Measurements from ENCODE around the gene KCNH6. TPM values are rescaled to one million over a fixed set of nuclear protein-coding genes. Genes with fewer than 3 reads are reported as not detected.

The KCNH6 gene
- total and polyA plus RNA-seq, 4 donors = 0.09 TPM; not detected in 3

DNA sequence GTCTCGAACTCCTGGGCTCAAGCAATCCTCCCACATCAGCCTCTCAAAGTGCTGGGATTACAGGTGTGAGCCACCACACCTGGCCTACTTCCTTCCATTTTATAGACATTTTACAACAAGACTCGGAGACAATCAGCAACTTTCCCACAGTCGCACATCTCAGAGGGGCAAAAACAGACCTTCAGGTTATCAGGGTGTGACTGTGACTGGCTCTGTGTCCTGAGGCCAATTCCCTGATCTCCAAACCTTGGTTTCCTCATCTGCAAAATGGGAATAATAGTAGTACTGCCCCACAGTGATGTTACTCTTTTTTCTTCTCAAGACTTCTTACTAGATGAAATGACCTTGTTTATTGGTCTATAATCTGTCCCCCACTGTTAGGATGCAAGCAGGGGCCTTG lies 10.8 kb upstream of the KCNH6 start:
- Histone ChIP-seq H3K9ac (ENCODE audit: low read depth in 1 of 2, low read length in 2 of 2) (no peak overlapping the region), H3K27ac (ENCODE audit: low read depth in 1 of 2, low read length in 2 of 2) (no peak overlapping the region), H3K36me3 (ENCODE audit: control insufficient read depth in 4 of 4, insufficient read depth in 3 of 4, low read depth in 1 of 4, low read length in 3 of 4) (no peaks in the 10 kb centered on the region), H3K27me3 (ENCODE audit: control insufficient read depth in 4 of 4, insufficient read depth in 4 of 4, low read length in 3 of 4) (no peaks in the 10 kb centered on the region), H3K4me1 (ENCODE audit: control insufficient read depth in 4 of 4, insufficient read depth in 4 of 4, low read length in 3 of 4) (peaks cover 0 to 4% (median 0%) of the 10 kb centered on the region in 4 donors), H3K9me3 (ENCODE audit: control insufficient read depth in 4 of 4, low read length in 3 of 4) (no peaks in the 10 kb centered on the region), H3K4me3 (ENCODE audit: low read depth in 1 of 3, low read length in 3 of 3) (no peak overlapping the region)
- DNase-seq (ENCODE audit: low spot score) = no peak
- TF ChIP-seq, protein P1, sequence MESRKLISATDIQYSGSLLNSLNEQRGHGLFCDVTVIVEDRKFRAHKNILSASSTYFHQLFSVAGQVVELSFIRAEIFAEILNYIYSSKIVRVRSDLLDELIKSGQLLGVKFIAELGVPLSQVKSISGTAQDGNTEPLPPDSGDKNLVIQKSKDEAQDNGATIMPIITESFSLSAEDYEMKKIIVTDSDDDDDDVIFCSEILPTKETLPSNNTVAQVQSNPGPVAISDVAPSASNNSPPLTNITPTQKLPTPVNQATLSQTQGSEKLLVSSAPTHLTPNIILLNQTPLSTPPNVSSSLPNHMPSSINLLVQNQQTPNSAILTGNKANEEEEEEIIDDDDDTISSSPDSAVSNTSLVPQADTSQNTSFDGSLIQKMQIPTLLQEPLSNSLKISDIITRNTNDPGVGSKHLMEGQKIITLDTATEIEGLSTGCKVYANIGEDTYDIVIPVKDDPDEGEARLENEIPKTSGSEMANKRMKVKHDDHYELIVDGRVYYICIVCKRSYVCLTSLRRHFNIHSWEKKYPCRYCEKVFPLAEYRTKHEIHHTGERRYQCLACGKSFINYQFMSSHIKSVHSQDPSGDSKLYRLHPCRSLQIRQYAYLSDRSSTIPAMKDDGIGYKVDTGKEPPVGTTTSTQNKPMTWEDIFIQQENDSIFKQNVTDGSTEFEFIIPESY (IDR thresholded peaks at IDR 0.05) = no peak
- TF ChIP-seq, protein P2, sequence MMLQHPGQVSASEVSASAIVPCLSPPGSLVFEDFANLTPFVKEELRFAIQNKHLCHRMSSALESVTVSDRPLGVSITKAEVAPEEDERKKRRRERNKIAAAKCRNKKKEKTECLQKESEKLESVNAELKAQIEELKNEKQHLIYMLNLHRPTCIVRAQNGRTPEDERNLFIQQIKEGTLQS (IDR thresholded peaks at IDR 0.05) = no peak
- WGBS = 86% methylated on average over 3 of the region's 3 CpGs

DNA sequence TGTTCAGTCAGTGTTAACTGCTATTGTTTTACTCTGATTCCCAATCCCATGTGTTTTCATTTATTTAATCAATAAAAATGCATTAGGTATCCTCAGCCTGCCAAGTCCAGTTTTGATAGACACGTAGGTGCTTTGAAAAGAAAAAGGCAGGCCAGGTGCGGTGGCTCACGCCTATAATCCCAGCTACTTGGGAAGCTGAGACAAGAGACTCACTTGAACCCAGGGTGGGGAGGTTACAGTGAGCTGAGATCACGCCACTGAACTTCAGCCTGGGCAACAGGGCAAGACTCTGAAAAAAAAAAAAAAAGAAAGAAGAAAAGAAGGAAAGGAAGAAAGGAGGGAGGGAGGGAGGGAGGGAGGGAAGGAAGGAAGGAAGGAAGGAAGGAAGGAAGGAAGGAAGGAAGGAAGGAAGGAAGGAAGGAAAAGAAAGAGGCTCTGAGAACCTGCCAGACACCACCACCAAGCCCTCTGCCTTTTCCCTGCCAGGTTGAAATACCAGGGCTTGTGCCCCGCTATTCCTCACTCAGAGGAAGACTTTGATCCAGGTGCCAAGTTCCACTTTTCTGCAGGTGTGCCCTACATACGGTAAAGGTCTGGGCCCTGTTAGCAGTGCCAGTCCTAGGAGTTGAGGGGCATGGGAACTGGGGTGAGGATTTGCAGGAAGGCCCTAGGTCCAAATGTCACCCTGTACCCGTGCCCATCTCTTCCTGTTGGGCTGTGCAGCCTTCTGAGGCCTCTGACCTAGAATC lies 10.1 kb upstream of the KCNH6 start:
- H3K9me3 ChIP-seq (ENCODE audit: control insufficient read depth in 4 of 4, low read length in 3 of 4) = no peaks in the 10 kb centered on the region
- 79% methylated on average over 7 of the region's 7 CpGs for WGBS
- TF ChIP-seq, protein P3, sequence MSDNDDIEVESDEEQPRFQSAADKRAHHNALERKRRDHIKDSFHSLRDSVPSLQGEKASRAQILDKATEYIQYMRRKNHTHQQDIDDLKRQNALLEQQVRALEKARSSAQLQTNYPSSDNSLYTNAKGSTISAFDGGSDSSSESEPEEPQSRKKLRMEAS (IDR thresholded peaks at IDR 0.05) = no peak
- TF ChIP-seq, protein P4, sequence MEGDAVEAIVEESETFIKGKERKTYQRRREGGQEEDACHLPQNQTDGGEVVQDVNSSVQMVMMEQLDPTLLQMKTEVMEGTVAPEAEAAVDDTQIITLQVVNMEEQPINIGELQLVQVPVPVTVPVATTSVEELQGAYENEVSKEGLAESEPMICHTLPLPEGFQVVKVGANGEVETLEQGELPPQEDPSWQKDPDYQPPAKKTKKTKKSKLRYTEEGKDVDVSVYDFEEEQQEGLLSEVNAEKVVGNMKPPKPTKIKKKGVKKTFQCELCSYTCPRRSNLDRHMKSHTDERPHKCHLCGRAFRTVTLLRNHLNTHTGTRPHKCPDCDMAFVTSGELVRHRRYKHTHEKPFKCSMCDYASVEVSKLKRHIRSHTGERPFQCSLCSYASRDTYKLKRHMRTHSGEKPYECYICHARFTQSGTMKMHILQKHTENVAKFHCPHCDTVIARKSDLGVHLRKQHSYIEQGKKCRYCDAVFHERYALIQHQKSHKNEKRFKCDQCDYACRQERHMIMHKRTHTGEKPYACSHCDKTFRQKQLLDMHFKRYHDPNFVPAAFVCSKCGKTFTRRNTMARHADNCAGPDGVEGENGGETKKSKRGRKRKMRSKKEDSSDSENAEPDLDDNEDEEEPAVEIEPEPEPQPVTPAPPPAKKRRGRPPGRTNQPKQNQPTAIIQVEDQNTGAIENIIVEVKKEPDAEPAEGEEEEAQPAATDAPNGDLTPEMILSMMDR (IDR thresholded peaks at IDR 0.05; ENCODE audit: low read depth, low read length, missing input control) = no peak
- TF ChIP-seq FOXA2 (IDR thresholded peaks at IDR 0.05) (no peak), GABPA (IDR thresholded peaks at IDR 0.05 in 1 of 2, conservative IDR thresholded peaks at IDR 0.05 in 1 of 2) (no peak), RAD21 (IDR thresholded peaks at IDR 0.05) (no peak), RXRA (IDR thresholded peaks at IDR 0.05) (no peak), NR2F2 (IDR thresholded peaks at IDR 0.05) (no peak), HNF4A (conservative IDR thresholded peaks at IDR 0.05) (no peak), FOXA1 (IDR thresholded peaks at IDR 0.05) (no peak), JUND (IDR thresholded peaks at IDR 0.05) (no peak), HNF4G (IDR thresholded peaks at IDR 0.05) (no peak), EGR1 (IDR thresholded peaks at IDR 0.05; ENCODE audit: low read depth in 2 of 2) (no peak), YY1 (IDR thresholded peaks at IDR 0.05) (no peak), SP1 (IDR thresholded peaks at IDR 0.05) (no peak)
- TF ChIP-seq, protein P2 (IDR thresholded peaks at IDR 0.05) = no peak
- TF ChIP-seq, protein P5, sequence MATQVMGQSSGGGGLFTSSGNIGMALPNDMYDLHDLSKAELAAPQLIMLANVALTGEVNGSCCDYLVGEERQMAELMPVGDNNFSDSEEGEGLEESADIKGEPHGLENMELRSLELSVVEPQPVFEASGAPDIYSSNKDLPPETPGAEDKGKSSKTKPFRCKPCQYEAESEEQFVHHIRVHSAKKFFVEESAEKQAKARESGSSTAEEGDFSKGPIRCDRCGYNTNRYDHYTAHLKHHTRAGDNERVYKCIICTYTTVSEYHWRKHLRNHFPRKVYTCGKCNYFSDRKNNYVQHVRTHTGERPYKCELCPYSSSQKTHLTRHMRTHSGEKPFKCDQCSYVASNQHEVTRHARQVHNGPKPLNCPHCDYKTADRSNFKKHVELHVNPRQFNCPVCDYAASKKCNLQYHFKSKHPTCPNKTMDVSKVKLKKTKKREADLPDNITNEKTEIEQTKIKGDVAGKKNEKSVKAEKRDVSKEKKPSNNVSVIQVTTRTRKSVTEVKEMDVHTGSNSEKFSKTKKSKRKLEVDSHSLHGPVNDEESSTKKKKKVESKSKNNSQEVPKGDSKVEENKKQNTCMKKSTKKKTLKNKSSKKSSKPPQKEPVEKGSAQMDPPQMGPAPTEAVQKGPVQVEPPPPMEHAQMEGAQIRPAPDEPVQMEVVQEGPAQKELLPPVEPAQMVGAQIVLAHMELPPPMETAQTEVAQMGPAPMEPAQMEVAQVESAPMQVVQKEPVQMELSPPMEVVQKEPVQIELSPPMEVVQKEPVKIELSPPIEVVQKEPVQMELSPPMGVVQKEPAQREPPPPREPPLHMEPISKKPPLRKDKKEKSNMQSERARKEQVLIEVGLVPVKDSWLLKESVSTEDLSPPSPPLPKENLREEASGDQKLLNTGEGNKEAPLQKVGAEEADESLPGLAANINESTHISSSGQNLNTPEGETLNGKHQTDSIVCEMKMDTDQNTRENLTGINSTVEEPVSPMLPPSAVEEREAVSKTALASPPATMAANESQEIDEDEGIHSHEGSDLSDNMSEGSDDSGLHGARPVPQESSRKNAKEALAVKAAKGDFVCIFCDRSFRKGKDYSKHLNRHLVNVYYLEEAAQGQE (IDR thresholded peaks at IDR 0.05) = no peak
- TF ChIP-seq, protein P1 (IDR thresholded peaks at IDR 0.05) = no peak
- no peak overlapping the region for H3K27ac ChIP-seq (ENCODE audit: low read depth in 1 of 2, low read length in 2 of 2)
- H3K4me3 ChIP-seq (ENCODE audit: low read depth in 1 of 3, low read length in 3 of 3) = no peak overlapping the region
- no peaks in the 10 kb centered on the region for H3K27me3 ChIP-seq (ENCODE audit: control insufficient read depth in 4 of 4, insufficient read depth in 4 of 4, low read length in 3 of 4)
- no peak overlapping the region for H3K9ac ChIP-seq (ENCODE audit: low read depth in 1 of 2, low read length in 2 of 2)
- no peak for DNase-seq (ENCODE audit: low spot score)
- H3K4me1 ChIP-seq (ENCODE audit: control insufficient read depth in 4 of 4, insufficient read depth in 4 of 4, low read length in 3 of 4) = peaks cover 0 to 4% (median 0%) of the 10 kb centered on the region in 4 donors
- no peaks in the 10 kb centered on the region for H3K36me3 ChIP-seq (ENCODE audit: control insufficient read depth in 4 of 4, insufficient read depth in 3 of 4, low read depth in 1 of 4, low read length in 3 of 4)
